T-helper 1 cell (primary cell): ENCODE results near the gene RASSF5.

Experiments
- DNase-seq, 5 donors: peaks; one replicate each; pipeline ENCODE4 v3.0.0-alpha.2; 2012 to 2020

Gene RASSF5

DNA sequence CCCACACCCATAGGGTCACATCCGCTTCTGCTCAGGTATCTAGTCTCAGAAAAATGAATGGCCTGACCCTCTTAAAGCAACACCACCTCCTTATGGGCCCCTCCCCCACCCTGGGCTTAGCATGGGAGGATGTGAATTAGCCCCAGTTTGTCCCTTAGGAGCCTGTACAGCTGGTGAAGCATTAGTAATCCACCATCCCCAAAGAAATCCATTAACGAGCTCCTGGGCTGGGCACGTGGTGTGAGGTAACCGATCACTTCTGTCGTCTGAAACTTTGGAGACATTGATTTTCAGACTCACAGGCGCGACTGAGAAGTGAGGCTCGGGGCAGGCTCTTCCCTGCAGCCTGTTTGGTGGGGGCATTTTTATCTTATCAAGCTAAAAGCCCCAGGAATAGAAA, 10.5 kb downstream of the RASSF5 start:
- DNase-seq: no peak

DNA sequence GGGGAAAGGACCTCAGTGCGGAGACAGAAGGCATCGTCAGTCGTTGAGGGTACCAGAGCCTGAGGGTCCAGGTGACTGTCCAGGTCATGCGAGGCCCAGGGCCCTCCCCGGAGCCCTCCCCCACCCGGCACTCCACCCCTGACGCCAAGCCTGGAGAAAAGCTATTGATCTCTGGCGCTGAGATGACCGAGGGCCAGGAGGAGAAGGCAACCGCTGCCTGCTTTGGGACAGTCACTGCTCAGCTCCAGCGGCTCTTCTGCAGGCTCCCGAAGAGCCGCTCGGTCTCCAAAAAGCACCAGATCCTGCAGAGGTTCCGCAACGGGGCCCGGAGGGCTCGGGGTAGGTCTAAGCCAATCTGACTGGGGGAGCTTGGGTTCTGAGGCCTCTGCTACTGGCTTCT, 10.9 kb downstream of the RASSF5 start:
- DNase-seq: no peak

DNA sequence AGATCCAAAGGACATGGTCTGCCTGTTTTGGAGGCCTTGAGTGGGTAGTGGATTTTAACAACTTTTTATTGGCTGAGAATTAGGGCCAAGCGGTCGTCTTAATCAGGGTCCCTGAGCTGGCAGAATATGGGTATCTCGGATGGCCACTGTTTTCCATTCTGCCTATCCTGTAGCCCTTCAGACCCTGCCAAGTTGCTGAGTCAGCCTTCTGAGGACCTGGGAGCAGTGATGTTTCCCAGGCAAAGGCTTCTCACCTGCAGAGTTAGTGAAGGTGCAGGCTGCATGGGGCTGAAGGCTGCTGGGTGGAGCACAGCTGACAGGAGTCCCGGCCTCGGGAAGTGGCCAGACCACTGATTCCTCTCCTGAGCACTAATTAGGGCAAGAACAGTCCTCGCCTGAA, 11.4 kb downstream of the RASSF5 start:
- DNase-seq: no peak

DNA sequence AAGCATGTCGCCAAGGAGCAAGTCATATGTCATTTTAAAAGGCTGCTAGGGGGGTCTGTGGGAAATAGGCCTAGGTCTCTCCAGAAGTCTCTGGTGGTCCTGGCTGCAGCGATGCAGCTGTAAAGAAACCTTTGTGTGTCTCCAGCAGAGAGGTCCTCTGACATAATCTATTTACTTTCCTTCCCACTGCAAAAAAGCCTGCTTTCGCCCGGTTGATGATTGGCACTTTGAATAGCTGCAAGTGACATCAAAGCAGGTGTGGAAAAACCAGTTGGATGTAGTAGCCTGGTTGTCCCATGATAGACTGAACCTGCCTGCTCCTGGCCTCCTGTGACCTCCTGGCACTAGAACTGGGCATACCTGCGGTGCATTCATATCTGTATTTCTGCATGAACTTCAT, 13.8 kb downstream of the RASSF5 start:
- DNase-seq: no peak

DNA sequence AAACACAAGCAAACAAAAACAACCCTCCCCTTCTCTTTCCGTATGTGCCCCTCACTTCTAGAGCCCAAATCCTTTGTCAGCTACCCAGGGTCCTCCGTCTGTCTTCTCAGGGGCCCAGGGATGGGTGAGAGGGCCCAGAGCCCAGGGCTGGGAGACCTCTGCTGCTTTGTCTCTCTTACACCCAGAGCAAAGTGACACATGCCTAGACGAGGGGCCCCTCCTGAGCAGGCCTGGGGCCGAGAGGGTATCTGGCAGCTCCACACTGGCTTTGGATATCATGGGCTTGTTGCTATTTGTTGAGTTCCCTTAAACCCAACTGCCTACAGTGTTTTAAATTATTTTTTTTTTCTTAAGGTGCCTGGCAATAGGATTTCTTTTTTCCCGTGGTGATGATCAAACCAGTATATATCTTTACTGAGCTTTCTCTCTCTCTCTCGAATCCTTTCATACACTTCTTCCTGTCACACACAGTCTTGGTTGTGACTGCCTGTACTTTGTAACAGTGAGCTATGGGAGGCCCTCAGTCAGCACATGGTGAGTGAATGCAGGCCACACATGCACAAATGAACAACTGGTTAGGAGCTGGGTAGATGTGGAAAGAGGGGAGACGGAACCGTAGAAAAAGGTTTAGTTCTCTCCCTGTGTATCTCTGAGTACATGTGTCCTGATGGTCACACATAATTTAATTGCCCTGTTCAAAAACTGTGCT, 14.5 kb downstream of the RASSF5 start:
- DNase-seq: no peak

DNA sequence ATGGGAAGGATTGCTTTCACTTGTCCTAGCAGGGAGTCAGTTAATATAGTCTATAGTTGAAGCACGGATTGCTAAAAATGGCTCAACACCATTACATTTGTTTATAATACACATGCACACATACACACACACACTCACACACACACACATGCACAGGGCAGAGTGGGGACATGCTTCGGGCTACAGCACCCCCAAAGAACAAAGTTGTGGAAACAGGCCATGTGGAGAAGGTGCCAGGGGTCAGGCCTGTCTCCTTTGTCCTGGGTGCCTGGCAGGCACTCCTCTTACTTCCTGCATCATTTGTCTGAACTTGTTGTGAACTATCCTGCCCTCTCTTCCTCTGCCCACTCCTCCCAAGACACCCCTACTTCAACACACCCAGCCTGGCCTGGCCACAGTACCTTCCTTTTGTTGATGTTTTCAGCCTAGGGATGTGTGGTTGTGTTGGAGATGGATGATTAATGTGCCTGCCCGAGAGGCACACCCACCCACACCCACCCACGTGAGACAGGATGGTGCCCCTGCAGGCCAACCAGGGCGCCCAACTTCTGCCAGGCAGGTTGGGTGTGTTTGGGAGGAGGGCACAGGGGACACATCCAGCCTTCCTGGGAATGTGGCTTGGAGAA, 17.5 kb downstream of the RASSF5 start:
- no peak for DNase-seq

DNA sequence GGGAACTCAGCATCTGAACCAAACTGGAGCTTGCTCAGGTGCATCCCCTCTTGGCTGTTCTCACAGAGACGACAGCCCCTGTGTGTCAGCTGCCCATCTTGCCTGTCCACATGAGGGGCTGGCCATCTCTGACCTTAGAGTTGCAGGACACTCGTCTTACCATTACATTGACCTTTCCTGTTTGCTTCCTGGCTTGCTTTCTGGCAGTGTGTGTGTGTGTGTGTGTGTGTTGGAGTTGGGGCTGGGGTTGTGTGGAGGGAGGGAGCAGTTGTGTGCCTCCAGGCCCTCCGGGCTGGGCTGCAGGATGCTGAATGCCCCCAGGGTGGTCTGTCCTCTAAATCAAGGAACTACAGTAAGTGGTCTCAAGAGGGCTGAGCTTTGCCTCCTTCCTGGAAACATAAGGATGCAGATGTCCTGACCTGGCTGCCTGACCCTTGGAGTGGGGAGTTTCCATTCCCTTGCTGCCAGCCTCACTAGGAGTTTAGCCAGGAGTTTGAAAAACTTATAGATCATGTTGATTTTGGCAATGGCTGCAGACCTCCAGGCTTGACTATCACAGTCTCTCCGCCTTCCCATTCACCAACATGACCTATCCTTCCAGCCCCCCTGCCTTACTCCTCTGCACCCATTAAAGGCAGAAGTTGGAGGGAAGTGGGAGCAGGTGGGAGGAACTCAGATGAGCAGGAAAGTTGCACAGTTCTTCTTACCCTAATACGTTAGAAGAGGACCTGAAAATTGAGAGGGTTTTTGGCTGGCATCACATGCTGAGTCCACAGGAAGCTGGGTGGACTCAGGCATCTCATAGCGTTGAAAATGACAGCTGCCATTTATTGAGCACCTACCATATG, 19.0 kb downstream of the RASSF5 start:
- DNase-seq: no peak

DNA sequence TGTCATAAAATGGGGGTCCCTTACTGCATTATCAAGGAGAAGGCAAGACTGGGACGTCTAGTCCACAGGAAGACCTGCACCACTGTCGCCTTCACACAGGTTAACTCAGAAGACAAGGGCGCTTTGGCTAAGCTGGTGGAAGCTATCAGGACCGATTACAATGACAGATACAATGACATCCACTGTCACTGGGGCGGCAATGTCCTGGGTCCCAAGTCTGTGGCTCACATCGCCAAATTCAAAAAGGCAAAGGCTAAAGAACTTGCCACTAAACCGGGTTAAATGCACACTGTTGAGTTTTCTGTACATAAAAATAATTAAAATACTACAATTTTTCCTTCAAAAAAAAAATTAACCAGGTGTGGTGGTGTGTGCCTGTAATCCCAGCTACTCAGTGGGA, 22.1 kb downstream of the RASSF5 start:
- no peak for DNase-seq

DNA sequence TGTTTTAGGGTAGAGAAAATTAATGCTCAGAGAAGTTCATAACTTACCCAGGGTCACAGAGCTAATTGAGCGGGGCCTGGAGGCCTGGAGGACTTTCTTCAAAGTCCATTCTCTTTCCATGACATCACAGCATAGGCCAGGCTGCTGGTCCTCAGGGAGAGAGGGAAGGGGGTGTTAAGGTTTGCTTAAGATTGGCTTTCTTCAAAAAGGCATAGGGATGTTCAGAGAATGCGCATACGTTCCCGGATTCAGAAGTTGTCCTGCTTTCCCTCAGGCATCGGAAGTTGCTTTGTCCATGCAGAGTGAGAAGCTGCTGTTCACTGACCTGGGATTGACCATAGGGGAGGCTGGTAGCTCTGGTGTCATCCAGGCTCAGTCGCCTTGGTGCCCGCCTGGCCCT, 25.0 kb downstream of the RASSF5 start:
- no peak for DNase-seq

DNA sequence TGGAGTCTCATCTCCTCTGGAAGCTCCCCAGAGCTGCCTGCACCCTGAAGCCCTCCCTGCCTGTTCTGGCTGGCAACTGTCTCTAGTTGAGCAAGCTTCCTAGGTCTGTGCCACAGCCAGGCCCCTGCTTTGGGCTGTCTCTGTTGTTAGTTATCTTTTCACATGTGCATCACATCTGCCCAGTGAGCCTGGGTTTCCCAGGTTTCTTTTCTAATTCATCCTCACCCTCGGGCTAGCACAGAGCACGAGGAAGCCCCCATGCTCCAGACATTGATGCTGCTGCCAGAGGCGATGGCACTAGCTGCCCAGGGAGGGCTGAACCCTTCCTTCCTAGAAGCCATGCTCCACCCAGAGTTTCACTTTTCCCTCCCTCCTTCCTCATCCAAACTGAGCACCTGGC, 27.2 kb downstream of the RASSF5 start:
- no peak for DNase-seq

DNA sequence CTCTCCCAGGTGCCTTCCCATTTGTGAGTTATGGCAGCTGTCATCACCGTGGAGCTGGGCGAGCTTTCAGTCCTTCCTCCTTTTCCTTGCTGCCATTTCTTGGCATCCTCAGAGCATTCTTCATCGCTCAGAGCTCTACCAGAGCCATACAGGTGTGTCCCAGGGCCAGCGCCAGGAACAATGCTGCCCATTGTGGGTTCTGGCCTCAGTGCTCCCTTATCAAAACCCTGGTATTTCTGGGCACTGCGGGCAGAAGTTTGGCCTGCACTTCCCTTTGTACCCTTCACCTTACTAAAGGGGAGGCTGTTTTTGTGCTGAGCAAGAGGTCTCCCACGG, 28.5 kb downstream of the RASSF5 start:
- DNase-seq: no peak

DNA sequence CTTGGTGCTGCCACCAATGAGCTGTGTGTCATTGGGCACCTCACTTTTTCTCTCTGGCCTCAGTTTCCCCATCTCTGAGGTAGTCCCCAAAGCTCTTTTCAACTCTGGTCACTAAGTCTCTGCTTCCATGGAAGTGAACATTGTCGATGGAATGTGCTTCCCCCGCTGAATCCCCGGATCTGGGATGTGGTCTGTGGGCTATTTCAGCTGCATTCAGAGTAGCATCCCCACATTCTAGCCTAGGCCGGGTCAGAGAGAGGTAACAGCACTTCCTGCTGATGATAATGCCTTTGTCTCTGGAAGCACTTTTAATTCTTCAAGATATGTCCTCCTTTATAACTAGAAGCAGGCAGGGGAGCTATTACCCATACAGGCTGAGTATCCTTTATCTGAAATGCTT, 29.8 kb downstream of the RASSF5 start:
- no peak for DNase-seq

DNA sequence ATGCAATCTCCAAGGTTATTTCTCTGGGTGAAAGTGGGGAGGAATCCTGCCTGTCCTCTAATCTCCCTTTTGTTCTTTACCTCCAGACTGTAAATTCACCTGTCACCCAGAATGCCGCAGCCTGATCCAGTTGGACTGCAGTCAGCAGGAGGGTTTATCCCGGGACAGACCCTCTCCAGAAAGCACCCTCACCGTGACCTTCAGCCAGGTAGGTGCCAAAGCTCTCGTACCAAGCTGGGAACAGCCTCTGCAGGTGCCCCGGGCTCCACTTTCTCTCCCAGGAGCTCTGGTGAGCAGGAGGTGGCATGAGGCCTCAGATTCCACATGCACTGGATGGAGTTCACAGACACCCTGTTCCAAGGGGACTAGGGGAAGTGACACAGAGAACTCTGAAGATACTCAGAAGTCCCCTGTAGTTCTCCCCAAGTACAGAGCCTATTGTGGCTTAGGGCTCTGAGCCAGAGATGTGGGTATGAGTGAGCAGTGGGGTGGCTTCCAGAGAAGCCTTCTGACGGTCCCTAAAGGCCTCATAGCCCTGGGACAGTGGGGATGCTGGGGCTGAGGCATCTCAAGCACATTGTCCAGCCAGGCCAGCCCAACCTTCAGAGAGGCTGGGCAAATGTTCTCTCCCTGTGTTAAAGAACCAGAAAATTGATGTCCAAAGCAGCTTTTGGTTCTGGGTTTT, 30.9 kb downstream of the RASSF5 start:
- no peak for DNase-seq

DNA sequence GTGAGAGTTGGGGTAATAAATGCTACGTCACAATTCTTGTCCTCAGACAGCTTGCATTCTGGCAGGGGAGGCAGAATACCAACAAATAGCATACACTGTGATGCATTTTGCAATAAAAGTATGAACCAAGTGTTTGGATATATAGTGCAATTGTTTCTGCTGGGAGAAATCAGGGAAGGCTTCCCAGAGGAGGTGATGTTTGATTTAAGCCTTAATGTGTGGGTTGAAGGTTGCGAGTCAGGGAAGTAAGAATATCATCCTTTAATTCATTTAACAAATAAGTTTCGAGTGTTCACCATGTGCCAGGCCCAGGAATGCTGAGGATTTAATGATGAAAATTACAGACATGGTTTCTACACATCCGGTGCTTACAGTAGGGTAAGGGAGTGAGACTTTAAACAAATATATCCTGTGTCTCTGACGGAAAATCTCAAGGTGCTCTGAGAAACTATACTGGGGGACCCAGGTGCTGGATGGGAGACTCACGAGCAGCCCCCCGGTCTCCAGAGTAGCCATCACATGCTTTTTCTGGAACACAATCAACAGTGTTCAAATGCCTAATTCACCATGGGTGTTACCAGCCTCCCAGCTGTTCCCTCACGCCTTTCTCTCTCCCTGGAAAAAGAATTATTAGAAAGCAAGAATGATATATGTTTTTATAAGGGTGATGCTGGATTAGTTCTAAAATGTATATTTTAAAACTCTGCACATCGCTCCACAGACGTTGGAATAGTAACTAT, 31.7 kb downstream of the RASSF5 start:
- DNase-seq: no peak

DNA sequence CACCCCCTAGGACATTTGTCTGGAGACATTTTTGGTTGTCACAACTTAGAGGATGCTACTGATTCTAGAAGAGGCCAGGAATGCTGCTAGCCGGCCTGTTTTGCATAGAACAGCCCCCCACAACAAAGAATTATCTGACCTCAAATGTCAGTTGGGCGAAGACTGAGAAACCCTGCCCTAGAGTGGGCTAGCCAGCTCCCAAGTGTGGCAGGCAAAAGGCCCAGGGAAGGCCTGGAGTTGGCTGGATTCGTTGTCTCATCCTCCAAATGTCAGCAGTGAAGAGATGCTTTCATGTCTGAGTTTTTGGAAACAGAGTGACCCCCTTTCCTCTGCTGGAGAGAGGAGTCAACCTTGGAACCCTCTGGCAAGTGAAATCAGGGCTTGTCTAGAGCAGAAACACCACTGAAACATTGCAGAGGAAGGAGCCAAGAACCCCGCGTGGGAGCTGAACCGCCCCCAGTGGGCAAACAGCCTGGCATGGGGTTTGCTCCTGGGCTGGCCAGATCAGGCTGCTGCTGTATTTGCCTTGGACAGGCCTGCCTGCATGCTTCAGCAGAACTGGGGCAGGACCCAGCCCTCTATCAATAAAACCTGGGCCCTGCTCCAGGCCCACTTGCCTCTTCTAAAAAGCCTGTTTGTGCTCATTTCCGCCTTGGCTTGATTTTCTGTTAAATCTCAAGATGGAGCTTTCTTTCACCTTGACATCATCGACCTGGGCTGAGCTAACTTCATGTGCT, 32.9 kb downstream of the RASSF5 start:
- DNase-seq: no peak

DNA sequence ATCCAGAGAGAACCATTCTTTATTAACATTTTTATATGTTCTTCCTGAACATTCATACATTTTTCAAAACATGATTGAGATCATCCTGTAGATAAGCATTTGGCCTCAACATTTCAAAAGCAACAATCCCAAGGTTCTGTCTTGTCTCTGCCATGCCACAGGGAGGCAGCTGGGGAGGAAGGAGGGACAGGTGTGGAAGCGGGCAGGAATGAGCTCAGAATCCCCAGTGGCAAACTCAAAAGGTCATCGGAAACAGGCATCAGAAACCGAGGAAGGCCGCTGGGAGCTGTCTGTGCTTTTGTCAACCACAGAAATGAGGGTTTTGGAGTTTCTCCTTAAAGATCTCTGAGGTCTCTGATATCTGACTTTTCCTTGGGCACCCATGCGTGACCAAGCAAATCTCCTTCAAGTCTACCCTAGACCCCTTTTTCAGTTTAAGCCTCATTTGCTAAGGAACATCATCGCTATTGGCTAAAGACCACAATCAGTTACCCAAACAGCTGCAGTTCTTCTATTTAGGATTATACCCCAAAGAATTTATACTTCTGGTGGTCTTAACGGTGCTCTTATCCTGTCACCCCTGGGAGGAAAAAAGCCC, 34.0 kb downstream of the RASSF5 start:
- no peak for DNase-seq

DNA sequence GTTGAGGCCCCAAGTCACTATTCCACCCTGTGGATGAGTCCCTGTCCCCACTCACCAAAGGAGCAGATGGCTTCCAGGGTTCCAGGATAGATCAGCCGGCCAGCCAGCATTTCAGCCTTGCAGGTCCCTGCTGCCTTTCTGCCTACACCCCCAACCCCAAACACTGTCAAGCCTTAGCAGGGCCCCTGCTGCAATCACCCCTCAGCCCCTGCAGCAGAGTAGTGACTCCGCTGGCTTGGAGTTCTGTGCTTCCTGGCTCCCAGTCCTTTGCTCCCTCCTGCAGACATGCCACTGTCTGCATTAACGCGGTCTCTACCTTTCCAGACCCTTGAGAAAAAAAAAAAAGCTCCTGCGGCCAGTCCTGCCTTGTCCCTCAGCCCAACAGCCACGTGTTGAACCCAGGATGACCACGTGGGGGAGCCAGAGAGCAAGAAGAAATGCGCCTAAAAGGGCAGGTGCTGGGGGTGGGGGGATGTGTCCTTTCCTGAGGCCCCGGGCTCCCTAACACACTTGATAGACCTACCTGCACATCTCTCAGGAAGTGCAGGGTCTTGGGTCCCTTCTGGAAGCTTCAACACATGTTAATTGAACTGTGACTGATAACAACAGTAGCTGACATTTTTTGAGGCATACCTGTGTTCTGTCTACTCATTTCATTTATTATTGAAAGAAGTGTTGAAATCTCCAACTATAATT, 37.4 kb downstream of the RASSF5 start:
- DNase-seq: peak; percentile 59 to 80 (median 69)

DNA sequence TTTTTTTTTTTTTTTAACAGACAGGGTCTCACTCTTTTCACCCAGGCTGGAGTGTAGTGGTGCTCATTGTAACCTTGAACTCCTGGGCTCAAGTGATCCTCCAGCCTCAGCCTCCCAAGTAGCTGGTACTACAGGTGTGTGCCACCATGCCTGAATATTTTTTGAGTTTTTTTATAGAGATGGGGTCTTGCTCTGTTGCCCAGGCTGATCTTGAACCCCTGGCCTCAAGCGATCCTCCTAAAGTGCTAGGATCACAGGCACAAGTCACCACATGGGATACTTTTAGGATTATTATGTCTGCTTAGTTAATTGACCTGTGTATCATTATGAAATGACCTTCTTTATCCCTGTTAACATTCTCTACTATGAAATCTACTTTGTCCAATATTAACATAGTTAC, 38.0 kb downstream of the RASSF5 start:
- no peak for DNase-seq

DNA sequence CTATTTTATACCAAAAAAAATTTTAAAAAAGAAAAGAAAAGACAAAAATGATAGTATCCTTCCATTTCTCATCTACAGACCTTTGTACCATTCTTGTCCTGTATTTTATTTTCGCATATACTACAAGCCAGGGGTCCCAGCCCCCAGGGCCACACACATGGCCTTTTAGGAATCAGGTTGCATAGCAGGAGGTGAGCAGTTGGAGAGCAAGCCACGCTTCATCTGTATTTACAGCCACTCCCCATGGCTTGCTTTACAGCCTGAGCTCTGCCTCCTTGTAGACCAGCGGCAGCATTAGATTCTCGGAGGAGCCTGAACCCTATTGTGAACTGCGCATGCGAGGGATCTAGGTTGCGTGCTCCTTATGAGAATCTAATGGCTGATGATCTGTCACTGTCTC, 39.8 kb downstream of the RASSF5 start:
- no peak for DNase-seq

DNA sequence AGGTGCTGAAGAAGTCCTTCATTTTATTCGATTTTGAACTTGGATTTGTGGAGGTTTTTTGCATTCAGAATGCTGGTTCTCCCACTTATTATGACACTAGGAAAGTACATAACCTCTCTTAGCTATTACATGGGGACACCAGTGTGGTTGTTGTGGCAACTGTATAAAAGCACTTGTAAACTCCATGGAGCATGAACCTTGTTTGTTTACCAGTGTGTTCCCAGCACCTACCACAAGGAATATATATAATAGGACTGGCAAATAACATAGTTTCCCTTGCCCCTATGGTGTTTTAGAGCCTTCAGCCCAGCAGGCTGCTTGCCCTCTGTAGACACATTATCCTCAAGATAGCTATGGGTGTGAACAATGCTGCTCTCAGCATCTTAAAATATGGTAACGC, 43.1 kb downstream of the RASSF5 start:
- DNase-seq: no peak
